A549 treated with CORT108297 at 1 μM for 4 hours (cell line): ENCODE data around the gene ISM2. TPM values are rescaled to one million over a fixed set of nuclear protein-coding genes. Genes with fewer than 3 reads are reported as not detected.

Experiments
- total RNA-seq: library from RNA; stranded (reverse); fragments of 200-300 nt; extraction: Qiagen RNA extraction; gene quantifications from 5 replicates; pipeline ENCODE4 v1.2.3, GENCODE V29; 2022

ISM2 gene
- total RNA-seq, result 0.24 to 0.44 TPM (median 0.42 TPM) in 5 replicates

DNA sequence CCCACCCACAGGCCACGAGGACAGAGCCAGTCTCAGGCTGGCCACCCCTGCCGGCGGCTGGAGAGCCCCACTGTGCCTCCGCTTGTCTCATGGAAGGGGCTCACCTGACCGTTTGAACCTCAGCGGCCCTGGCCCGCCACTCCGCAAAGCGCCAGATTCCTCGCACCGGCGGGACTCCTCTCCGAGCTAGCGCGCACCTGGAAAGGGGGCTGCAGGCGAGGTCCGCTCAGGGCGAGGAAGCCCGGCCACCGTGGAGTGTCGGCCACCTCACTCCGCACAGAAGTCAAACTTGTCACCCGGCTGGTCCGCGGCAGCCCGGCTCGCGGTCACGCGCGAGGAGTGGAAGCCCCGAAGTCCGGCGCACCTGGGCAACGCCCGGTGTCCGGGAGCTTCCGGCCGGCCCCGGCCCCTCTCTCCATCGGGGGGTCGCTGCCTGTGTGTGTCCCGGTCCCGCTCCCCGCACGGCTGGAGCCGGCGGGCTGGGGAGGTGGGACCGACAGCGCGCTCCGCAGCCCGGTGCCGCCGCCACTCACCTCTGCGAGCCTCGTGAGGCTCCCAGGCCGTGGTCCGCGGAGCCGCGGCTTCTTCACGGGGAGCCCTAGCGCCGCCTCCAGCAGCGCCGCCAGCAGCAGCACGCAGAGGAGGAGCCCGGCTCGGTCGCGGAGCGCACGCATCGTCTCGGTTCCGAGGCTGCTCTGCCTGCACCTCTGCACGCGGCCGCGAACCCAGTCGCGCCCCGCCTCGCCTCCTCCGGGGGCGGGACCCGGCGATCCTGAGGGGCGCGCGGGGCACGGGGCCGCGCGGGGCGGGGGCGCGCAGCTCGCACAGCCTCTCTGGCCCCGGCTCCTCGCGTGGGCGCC lies at the start of gene ISM2:
Gene ISM2 (minus strand): TSS at position 697 of the 860 bp plus-strand sequence. CDS start 23 bp downstream, at position 674.

DNA sequence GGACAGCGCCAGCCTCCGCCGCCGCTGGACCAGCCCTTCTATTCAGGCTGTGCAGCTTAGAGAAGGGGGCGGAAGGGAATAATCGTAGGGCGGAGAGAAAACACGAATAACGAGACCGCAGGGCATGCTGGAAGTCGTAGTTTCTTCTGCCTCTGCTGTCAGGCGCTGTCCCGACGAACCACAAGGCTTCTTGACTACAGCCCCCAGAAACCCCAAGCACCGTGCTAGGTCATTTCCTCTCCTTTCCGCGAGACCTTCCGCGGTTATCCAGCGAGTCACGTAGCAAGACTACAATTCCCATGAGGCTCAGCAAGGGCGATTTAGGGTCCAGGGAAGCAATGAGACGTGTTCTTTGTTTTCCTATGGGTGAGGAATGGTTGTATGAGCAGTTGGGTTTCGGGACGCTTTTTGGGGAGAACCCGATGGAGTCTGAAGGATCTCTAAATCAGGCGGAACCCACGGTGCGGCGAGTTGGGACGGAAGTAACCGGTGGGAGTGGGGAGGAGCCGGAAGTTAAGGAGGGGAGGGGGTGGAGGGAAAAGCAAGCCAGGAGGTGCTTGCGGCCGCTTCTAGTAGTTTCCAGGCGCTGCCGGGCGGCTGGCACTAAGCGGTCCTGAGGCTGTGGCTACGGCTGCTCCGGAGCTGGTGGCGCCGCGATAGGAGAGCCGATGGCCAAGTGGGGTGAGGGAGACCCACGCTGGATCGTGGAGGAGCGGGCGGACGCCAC lies 40.9 kb downstream of the ISM2 start, which contains the start of the genes AHSA1 and VIPAS39:
Gene AHSA1 (plus strand): TSS at position 572 of the 727 bp plus-strand sequence. CDS start 97 bp downstream, at position 669.
Gene VIPAS39 (minus strand): TSS at position 80 of the 727 bp plus-strand sequence. CDS start 3,499 bp downstream, outside the sequence.

Other genes with a start within 250 kb of the ISM2 start
- not detected in 5 replicates for gene NGB, start 227.6 kb downstream of the ISM2 start, total RNA-seq
- gene POMT2, start 177.9 kb downstream of the ISM2 start, total RNA-seq, result 28.5 to 33.6 TPM (median 33.2 TPM) in 5 replicates
- gene GSTZ1, start 177.8 kb downstream of the ISM2 start, total RNA-seq, result 31.4 to 36.5 TPM (median 36.3 TPM) in 5 replicates
- gene TMED8, start 121.7 kb downstream of the ISM2 start, total RNA-seq, result 5.4 to 8.0 TPM (median 7.1 TPM) in 5 replicates
- 1.7 to 2.7 TPM (median 2.1 TPM) in 5 replicates for gene SAMD15, start 121.4 kb downstream of the ISM2 start, total RNA-seq
- gene NOXRED1, start 75.3 kb downstream of the ISM2 start, total RNA-seq, result 0.08 to 0.18 TPM in 2 of 5 replicates, not detected in the others
- 13.1 to 15.5 TPM (median 13.9 TPM) in 5 replicates for gene VIPAS39, start 41.2 kb downstream of the ISM2 start, total RNA-seq
- gene AHSA1, start 40.7 kb downstream of the ISM2 start, total RNA-seq, result 240 to 356 TPM (median 251 TPM) in 5 replicates
- gene SPTLC2, start 117.8 kb upstream of the ISM2 start, total RNA-seq, result 24.5 to 32.3 TPM (median 30.1 TPM) in 5 replicates
- 15.2 to 16.9 TPM (median 16.0 TPM) in 5 replicates for gene ALKBH1, start 209.2 kb upstream of the ISM2 start, total RNA-seq
- 352 to 452 TPM (median 416 TPM) in 5 replicates for gene SLIRP, start 209.3 kb upstream of the ISM2 start, total RNA-seq